Upper lobe of left lung (tissue), 6 donors: ENCODE measurements around the gene SMAD6. TPM values are rescaled to one million over a fixed set of nuclear protein-coding genes. Genes with fewer than 3 reads are reported as not detected.

Source experiments
- ATAC-seq, 2 donors: fragments of 200-7000 bp; cut with Tn5 transposase; one replicate each; pipeline ENCODE4 v1.9.1; 2022; ENCODE audit warnings: mild to moderate bottlenecking in 2 of 2, moderate library complexity in 2 of 2; ENCODE audit not compliant: low FRiP score in 2 of 2
- DNase-seq, 2 donors: peaks; one replicate each; pipeline ENCODE4 v3.0.0-alpha.2; 2019 to 2020
- H3K27ac ChIP-seq, 4 donors: fragments of 200-600 bp; sonication (generic); one replicate each; pipeline ENCODE4 v1.5.1; 2016 to 2019
- H3K27me3 ChIP-seq, 4 donors: fragments of 200-600 bp; sonication (generic); one replicate each; pipeline ENCODE4 v1.5.1; 2017 to 2019
- H3K36me3 ChIP-seq, 4 donors: fragments of 200-600 bp; sonication (generic); one replicate each; pipeline ENCODE4 v1.5.1; 2016 to 2019
- H3K4me1 ChIP-seq, 4 donors: fragments of 200-600 bp; sonication (generic); one replicate each; pipeline ENCODE4 v1.5.1; 2018 to 2019
- H3K4me3 ChIP-seq, 4 donors: fragments of 200-600 bp; sonication (generic); one replicate each; pipeline ENCODE4 v1.5.1; 2017 to 2019; ENCODE audit warnings: mild to moderate bottlenecking in 2 of 4, moderate library complexity in 1 of 4
- H3K9me3 ChIP-seq, 4 donors: fragments of 200-600 bp; sonication (generic); one replicate each; pipeline ENCODE4 v1.5.1; 2018 to 2019
- EP300 ChIP-seq, 4 donors: sonication (generic); formaldehyde crosslinking; IDR thresholded peaks; one replicate each; pipeline ENCODE4 v1.5.1; 2017; ENCODE audit warnings: antibody characterized with exemption in 4 of 4, control low read depth in 2 of 4
- POLR2A ChIP-seq, 4 donors: fragments of 450-650 bp; IDR thresholded peaks; one replicate each; pipeline ENCODE4 v1.5.1; 2016 to 2017; ENCODE audit warnings: antibody characterized with exemption in 4 of 4, mild to moderate bottlenecking in 2 of 4
- POLR2AphosphoS5 ChIP-seq, 2 donors: sonication (generic); formaldehyde crosslinking; IDR thresholded peaks; one replicate each; pipeline ENCODE4 v1.5.1; 2017; ENCODE audit warnings: antibody characterized with exemption in 2 of 2
- WGBS, 2 donors: methylation state at CpG; one replicate each; pipeline ENCODE4 v1.1.5; 2017 to 2018; 5-methylcytosine and 5-hydroxymethylcytosine counted together
- total RNA-seq, 6 donors: library from RNA; depleted of rRNA in 4 of 6; stranded (reverse); fragments of >200 nt in 4 of 6; gene quantifications; one replicate each; pipeline versions ENCODE4 v1.1.0 to v1.2.1, GENCODE V29; 2016 to 2021
- TF ChIP-seq, protein P1 (sequence below), 6 experiments: fragments of 450-650 bp in 4 of 6; fragments of 200-600 bp in 2 of 6; sonication (generic) in 2 of 6; IDR thresholded peaks; one replicate each; pipeline ENCODE4 v1.5.1; 2016 to 2019; ENCODE audit warnings: antibody characterized with exemption in 6 of 6
- donor health status: DM: no; HTN: no; CAD: no; lungs with moderate emphysema.
- donor health status: DM: no; HTN: yes; CAD: no; lungs with severe emphysema.

Gene SMAD6
- total RNA-seq, 6 donors from 2014 or later = 76.6 to 377 (median 102) TPM

DNA sequence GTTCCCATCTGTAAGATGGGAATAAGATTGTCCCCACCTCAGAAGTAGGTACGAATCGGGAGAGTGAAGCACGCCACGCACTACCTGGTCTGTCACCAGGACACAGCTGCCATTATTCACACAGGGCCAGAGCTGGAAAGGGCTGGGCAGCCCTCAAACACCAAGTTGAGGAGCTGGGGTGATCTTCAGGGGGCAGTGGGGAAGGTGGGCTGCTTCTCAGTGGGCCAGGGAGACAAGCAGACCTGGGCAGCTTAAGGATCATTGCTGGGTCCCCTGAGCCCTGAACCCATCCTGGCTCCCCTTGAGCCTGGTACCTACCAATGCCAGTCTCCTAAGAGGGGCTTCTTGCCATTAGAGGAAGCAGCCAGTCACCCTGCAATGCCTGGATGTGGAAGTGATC is 82.1 kb downstream of the SMAD6 start:
- Histone ChIP-seq H3K27me3 (no peaks in the 10 kb centered on the region), H3K9me3 (no peaks in the 10 kb centered on the region), H3K27ac (no peak overlapping the region), H3K4me1 (peaks cover 0 to 9% (median 6%) of the 10 kb centered on the region in 4 donors), H3K36me3 (peaks cover 0 to 46% (median 8%) of the 10 kb centered on the region in 4 donors), H3K4me3 (no peak overlapping the region)
- no peak for DNase-seq
- ATAC-seq = no peak
- TF ChIP-seq EP300 (IDR thresholded peaks at IDR 0.05) (no peak), POLR2A (IDR thresholded peaks at IDR 0.05) (no peak), POLR2AphosphoS5 (IDR thresholded peaks at IDR 0.05) (no peak)
- TF ChIP-seq, protein P1, sequence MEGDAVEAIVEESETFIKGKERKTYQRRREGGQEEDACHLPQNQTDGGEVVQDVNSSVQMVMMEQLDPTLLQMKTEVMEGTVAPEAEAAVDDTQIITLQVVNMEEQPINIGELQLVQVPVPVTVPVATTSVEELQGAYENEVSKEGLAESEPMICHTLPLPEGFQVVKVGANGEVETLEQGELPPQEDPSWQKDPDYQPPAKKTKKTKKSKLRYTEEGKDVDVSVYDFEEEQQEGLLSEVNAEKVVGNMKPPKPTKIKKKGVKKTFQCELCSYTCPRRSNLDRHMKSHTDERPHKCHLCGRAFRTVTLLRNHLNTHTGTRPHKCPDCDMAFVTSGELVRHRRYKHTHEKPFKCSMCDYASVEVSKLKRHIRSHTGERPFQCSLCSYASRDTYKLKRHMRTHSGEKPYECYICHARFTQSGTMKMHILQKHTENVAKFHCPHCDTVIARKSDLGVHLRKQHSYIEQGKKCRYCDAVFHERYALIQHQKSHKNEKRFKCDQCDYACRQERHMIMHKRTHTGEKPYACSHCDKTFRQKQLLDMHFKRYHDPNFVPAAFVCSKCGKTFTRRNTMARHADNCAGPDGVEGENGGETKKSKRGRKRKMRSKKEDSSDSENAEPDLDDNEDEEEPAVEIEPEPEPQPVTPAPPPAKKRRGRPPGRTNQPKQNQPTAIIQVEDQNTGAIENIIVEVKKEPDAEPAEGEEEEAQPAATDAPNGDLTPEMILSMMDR (IDR thresholded peaks at IDR 0.05) = no peak
- 91 to 99% methylated on average over 4 of the region's 4 CpGs for WGBS, 2 donors

DNA sequence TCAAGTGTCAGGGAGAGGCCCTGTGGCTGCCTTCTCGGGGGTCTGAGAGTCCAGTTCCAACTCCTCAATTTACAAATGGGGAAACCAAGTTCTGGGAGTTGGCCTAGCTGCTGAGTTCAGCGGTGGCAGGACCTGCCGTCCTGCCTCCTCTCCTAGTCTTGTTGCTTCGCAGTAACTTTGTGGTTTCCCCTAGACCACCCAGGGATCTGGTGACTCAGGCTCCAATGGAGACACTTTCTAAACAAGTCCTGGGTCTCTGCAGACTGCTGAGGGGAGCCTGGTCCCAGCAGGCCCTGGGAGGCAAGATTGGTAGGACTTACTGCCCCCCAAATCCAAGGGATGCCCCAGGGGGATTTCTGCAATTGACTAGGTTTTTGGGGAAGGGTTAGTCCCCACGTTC is 83.6 kb downstream of the SMAD6 start:
- no peak for DNase-seq
- H3K4me1 ChIP-seq = peaks cover 0 to 5% (median 0%) of the 10 kb centered on the region in 4 donors
- 86 to 88% methylated on average over 4 to 5 of the region's 5 CpGs for WGBS, 2 donors
- no peak overlapping the region for H3K27ac ChIP-seq
- H3K9me3 ChIP-seq = no peaks in the 10 kb centered on the region
- no peak for TF ChIP-seq EP300 (IDR thresholded peaks at IDR 0.05)
- TF ChIP-seq, protein P1 (IDR thresholded peaks at IDR 0.05) = no peak
- no peak for TF ChIP-seq POLR2AphosphoS5 (IDR thresholded peaks at IDR 0.05)
- no peak for TF ChIP-seq POLR2A (IDR thresholded peaks at IDR 0.05)
- no peak for ATAC-seq
- H3K36me3 ChIP-seq = peaks cover 0 to 41% (median 8%) of the 10 kb centered on the region in 4 donors
- no peak overlapping the region for H3K4me3 ChIP-seq
- no peaks in the 10 kb centered on the region for H3K27me3 ChIP-seq

DNA sequence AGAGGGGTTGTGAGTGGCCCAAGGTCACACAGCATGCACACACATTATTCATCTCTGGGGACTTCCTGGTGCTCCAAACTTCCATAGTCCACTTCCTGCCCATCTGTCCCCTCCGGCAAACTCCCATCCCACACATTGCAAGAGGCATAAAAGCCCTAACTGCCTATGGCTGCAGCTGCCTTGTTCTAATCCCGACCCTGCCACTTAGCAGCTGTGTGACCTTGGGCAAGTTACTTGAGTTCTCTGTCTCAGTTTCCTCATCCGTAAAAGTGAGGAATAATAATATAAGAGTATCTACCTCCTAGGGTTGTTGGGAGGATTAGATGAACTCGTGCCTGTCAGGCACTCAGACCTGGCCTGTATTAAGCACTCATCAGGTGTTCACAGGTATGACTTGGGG is 84.2 kb downstream of the SMAD6 start:
- Histone ChIP-seq H3K4me1 (peaks cover 0 to 5% (median 0%) of the 10 kb centered on the region in 4 donors), H3K9me3 (no peaks in the 10 kb centered on the region), H3K36me3 (peaks cover 0 to 35% (median 3%) of the 10 kb centered on the region in 4 donors), H3K27me3 (no peaks in the 10 kb centered on the region), H3K27ac (no peak overlapping the region), H3K4me3 (no peak overlapping the region)
- DNase-seq (no peak), ATAC-seq (no peak)
- WGBS, 2 donors = 55 to 70% methylated on average over 4 of the region's 4 CpGs
- TF ChIP-seq POLR2AphosphoS5 (IDR thresholded peaks at IDR 0.05) (no peak), EP300 (IDR thresholded peaks at IDR 0.05) (no peak), POLR2A (IDR thresholded peaks at IDR 0.05) (no peak)
- TF ChIP-seq, protein P1 (IDR thresholded peaks at IDR 0.05) = no peak

DNA sequence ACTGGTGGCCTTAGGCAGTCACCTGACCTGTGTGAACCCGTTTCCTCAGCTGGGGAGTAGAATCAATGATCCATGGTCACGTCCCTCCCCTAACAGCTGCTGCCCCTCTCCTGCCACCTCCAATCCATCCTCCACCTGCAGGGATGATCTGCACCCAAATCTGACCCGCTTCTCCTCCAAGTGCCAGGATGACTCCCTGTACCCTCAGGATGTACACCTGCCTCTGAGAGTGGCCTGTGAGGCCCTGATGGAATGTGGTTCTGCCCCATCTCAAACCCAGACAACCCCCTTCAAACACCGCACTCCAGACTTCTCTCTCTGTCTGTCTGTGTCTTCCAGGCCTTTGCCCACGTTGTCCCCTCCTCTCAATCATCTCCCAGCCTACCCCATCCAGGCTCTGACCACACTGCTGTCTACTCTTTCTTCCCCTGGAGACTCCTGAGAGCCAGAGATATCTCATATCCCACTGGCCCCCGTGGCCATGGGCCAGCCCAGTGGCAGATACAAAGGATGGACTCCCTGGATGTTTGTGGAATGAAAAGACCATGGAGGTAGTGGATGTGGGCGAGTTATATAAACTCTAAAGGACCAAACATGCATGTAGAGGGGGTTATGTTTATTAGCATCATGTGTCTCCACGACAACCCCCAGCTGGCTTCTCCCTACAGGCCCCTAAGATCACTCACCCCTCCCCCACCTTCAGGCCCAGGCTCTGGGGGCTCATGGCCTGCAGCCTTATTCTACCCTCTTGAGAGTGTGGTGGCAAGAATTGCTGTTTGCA is 84.9 kb downstream of the SMAD6 start:
- Histone ChIP-seq H3K9me3 (no peaks in the 10 kb centered on the region), H3K4me1 (peaks cover 0 to 5% (median 0%) of the 10 kb centered on the region in 4 donors), H3K4me3 (no peak overlapping the region), H3K27me3 (no peaks in the 10 kb centered on the region), H3K36me3 (peaks cover 0 to 28% (median 0%) of the 10 kb centered on the region in 4 donors), H3K27ac (no peak overlapping the region)
- TF ChIP-seq EP300 (IDR thresholded peaks at IDR 0.05) = no peak
- TF ChIP-seq, protein P1 (IDR thresholded peaks at IDR 0.05) = no peak
- TF ChIP-seq POLR2A (IDR thresholded peaks at IDR 0.05) = no peak
- no peak for TF ChIP-seq POLR2AphosphoS5 (IDR thresholded peaks at IDR 0.05)
- DNase-seq = no peak
- 70 to 79% methylated on average over 8 of the region's 8 CpGs for WGBS, 2 donors
- no peak for ATAC-seq
